ENCODE data around the gene IL17REL.

DNA sequence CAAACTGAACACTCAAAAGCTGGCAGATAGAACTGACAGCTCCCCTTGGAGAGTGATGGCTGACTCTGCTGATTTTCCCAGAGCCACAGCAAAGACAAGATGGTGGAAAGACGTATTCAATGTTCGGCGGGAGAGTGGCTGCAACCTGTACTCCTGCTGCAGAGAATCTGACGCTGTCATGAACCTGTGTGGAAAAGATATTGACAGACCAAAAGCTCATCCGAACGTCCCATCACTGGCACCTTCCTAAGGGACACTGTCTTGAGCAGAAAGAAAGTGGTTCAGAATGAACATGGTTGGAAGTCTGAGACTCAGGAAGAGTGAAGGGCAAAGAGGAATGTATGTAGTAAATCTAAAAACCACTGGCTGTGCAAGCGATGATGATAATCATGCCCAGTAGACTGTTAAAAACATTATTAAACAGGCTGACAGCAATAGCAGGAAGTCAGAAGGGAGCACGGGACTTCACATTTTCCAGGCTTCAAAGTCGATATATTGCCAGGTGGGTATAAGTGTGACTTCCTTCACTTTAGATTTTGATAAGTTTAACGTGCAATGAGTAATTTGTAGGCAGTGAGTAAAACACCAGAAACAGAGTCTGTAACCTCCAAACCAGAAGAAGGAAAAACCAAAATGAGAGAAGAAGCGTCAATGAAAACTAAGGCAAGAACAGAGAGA lies 6.2 kb upstream of the IL17REL start:
- TF ChIP-seq, protein P1, sequence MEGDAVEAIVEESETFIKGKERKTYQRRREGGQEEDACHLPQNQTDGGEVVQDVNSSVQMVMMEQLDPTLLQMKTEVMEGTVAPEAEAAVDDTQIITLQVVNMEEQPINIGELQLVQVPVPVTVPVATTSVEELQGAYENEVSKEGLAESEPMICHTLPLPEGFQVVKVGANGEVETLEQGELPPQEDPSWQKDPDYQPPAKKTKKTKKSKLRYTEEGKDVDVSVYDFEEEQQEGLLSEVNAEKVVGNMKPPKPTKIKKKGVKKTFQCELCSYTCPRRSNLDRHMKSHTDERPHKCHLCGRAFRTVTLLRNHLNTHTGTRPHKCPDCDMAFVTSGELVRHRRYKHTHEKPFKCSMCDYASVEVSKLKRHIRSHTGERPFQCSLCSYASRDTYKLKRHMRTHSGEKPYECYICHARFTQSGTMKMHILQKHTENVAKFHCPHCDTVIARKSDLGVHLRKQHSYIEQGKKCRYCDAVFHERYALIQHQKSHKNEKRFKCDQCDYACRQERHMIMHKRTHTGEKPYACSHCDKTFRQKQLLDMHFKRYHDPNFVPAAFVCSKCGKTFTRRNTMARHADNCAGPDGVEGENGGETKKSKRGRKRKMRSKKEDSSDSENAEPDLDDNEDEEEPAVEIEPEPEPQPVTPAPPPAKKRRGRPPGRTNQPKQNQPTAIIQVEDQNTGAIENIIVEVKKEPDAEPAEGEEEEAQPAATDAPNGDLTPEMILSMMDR (IDR thresholded peaks at IDR 0.05; ENCODE audit: insufficient read depth, low read length) = no peak
- TF ChIP-seq POLR2AphosphoS5 (IDR thresholded peaks at IDR 0.05; ENCODE audit: low read depth) (no peak), GABPA (IDR thresholded peaks at IDR 0.05; ENCODE audit: low read depth) (no peak), SPI1 (IDR thresholded peaks at IDR 0.05; ENCODE audit: borderline replicate concordance, low read depth) (no peak)
- TF ChIP-seq, protein P2, sequence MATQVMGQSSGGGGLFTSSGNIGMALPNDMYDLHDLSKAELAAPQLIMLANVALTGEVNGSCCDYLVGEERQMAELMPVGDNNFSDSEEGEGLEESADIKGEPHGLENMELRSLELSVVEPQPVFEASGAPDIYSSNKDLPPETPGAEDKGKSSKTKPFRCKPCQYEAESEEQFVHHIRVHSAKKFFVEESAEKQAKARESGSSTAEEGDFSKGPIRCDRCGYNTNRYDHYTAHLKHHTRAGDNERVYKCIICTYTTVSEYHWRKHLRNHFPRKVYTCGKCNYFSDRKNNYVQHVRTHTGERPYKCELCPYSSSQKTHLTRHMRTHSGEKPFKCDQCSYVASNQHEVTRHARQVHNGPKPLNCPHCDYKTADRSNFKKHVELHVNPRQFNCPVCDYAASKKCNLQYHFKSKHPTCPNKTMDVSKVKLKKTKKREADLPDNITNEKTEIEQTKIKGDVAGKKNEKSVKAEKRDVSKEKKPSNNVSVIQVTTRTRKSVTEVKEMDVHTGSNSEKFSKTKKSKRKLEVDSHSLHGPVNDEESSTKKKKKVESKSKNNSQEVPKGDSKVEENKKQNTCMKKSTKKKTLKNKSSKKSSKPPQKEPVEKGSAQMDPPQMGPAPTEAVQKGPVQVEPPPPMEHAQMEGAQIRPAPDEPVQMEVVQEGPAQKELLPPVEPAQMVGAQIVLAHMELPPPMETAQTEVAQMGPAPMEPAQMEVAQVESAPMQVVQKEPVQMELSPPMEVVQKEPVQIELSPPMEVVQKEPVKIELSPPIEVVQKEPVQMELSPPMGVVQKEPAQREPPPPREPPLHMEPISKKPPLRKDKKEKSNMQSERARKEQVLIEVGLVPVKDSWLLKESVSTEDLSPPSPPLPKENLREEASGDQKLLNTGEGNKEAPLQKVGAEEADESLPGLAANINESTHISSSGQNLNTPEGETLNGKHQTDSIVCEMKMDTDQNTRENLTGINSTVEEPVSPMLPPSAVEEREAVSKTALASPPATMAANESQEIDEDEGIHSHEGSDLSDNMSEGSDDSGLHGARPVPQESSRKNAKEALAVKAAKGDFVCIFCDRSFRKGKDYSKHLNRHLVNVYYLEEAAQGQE (IDR thresholded peaks at IDR 0.05; ENCODE audit: insufficient replicate concordance, low read depth) = no peak

All from HL-60 (cell line).